HCT116 (cell line): Measurements from ENCODE around the gene BTBD9. TPM values are rescaled to one million over a fixed set of nuclear protein-coding genes. Genes with fewer than 3 reads are reported as not detected.

Experiments used
- ATAC-seq: fragments of 200-7000 bp; cut with Tn5 transposase; 2 replicates; pipeline ENCODE4 v1.9.1; 2020; ENCODE audit warnings: mild to moderate bottlenecking, moderate library complexity
- BruUV-seq: library from RNA; stranded (reverse); fragments of 400-500 nt; replicated peaks from 2 replicates; lab custom pipeline; 2021; lab: Mats Ljungman, UMichigan
- CTCF ChIA-PET: fragments of 300-600 bp; sonication (Branson Sonifier 250); formaldehyde crosslinking; loops from one replicate; lab custom pipeline; 2021; ENCODE audit warnings: antibody characterized with exemption; lab: Charles Lee
- POLR2A ChIA-PET: fragments of 300-600, 350-600 bp; sonication (Branson Sonifier 250); formaldehyde crosslinking; loops from one replicate; lab custom pipeline; 2021; ENCODE audit warnings: antibody characterized with exemption; lab: Charles Lee
- RAD21 ChIA-PET, 2 experiments: fragments of 300-600 bp; sonication (Branson Sonifier 250); formaldehyde crosslinking; loops; one replicate each; lab custom pipeline; 2023; ENCODE audit warnings: low total read pairs in 2 of 2; ENCODE audit not compliant: uncharacterized antibody in 2 of 2, unreplicated experiment in 2 of 2, low non-redundant PET in 1 of 2; lab: Charles Lee
- DNase-seq: peaks from one replicate; pipeline ENCODE4 v3.0.0-alpha.2; 2010; ENCODE audit warnings: low read depth, low spot score
- H2AFZ ChIP-seq: fragments of 200-600 bp; shearing (Covaris generic), sonication (generic); 2 replicates; pipeline ENCODE4 v1.6.1; 2017; ENCODE audit warnings: low read depth, mixed run types, mixed read lengths, antibody characterized with exemption, low read length; ENCODE audit not compliant: poor library complexity, severe bottlenecking
- H3K27ac ChIP-seq: 2 replicates; pipeline ENCODE4 v1.5.1; 2012; ENCODE audit warnings: low read depth, low read length
- H3K27me3 ChIP-seq: fragments of 200-600 bp; sonication (generic); 2 replicates; pipeline ENCODE4 v1.6.1; 2016; ENCODE audit warnings: mixed run types, low read length, mixed read lengths; ENCODE audit not compliant: insufficient read depth
- H3K36me3 ChIP-seq, 2 experiments: fragments of 200-500 bp in 1 of 2; fragments of 200-600 bp in 1 of 2; sonication (Bioruptor generic) in 1 of 2; sonication (generic) in 1 of 2; 2 replicates each; pipeline versions ENCODE4 v1.5.1 to v1.6.1; 2014 to 2016; ENCODE audit warnings: low read length in 2 of 2, inconsistent platforms in 1 of 2, mixed read lengths in 1 of 2, mixed run types in 1 of 2; ENCODE audit not compliant: insufficient read depth in 2 of 2, control insufficient read depth in 1 of 2
- H3K4me1 ChIP-seq, 2 experiments: fragments of 200-600 bp in 1 of 2; sonication (generic) in 1 of 2; 2 replicates each; pipeline versions ENCODE4 v1.5.1 to v1.6.1; 2012 to 2017; ENCODE audit warnings: low read length in 2 of 2, inconsistent platforms in 1 of 2, mild to moderate bottlenecking in 1 of 2, mixed read lengths in 1 of 2, mixed run types in 1 of 2, moderate library complexity in 1 of 2; ENCODE audit not compliant: insufficient read depth in 2 of 2, control insufficient read depth in 1 of 2
- H3K4me2 ChIP-seq: fragments of 200-600 bp; sonication (generic); 2 replicates; pipeline ENCODE4 v1.6.1; 2017; ENCODE audit warnings: mixed run types, low read length, mixed read lengths
- H3K4me3 ChIP-seq, 2 experiments: fragments of 200-600 bp in 1 of 2; sonication (generic) in 1 of 2; replicated peaks in 1 of 2; 2 replicates each; pipeline ENCODE4 v1.5.1; 2011 to 2016; ENCODE audit warnings: low read length in 2 of 2, control low read depth in 1 of 2, low read depth in 1 of 2, mild to moderate bottlenecking in 1 of 2, mixed read lengths in 1 of 2, mixed run types in 1 of 2
- H3K79me2 ChIP-seq: fragments of 200-600 bp; sonication (generic); 2 replicates; pipeline ENCODE4 v1.6.1; 2017; ENCODE audit warnings: mild to moderate bottlenecking, mixed run types, low read length, moderate library complexity, mixed read lengths; ENCODE audit not compliant: insufficient read depth
- H3K9ac ChIP-seq: fragments of 200-600 bp; sonication (generic); 2 replicates; pipeline ENCODE4 v1.6.1; 2016; ENCODE audit warnings: low read length, mixed read lengths
- H3K9me2 ChIP-seq: fragments of 200-600 bp; sonication (generic), shearing (Covaris generic); 2 replicates; pipeline ENCODE4 v1.6.1; 2017; ENCODE audit warnings: mixed run types, mild to moderate bottlenecking, moderate library complexity; ENCODE audit not compliant: insufficient read depth
- H3K9me3 ChIP-seq, 2 experiments: fragments of 200-500 bp in 1 of 2; fragments of 200-600 bp in 1 of 2; sonication (Bioruptor generic) in 1 of 2; sonication (generic) in 1 of 2; 2 replicates each; pipeline ENCODE4 v1.6.1; 2014 to 2017; ENCODE audit warnings: low read length in 2 of 2, mixed read lengths in 2 of 2, inconsistent platforms in 1 of 2, low read depth in 1 of 2, mild to moderate bottlenecking in 1 of 2, mixed run types in 1 of 2, moderate library complexity in 1 of 2; ENCODE audit not compliant: control insufficient read depth in 1 of 2, insufficient read depth in 1 of 2
- H4K20me1 ChIP-seq: fragments of 200-600 bp; sonication (generic), shearing (Covaris generic); 2 replicates; pipeline ENCODE4 v1.6.1; 2017; ENCODE audit warnings: mixed run types, mild to moderate bottlenecking, moderate library complexity; ENCODE audit not compliant: insufficient read depth
- ATF3 ChIP-seq: IDR thresholded peaks from 2 replicates; pipeline ENCODE4 v1.6.1; 2012
- CEBPB ChIP-seq: IDR thresholded peaks from 2 replicates; pipeline ENCODE4 v1.6.1; 2012; ENCODE audit warnings: low read depth
- EGR1 ChIP-seq: IDR thresholded peaks from 2 replicates; pipeline ENCODE4 v1.6.1; 2012; ENCODE audit warnings: low read depth
- ELF1 ChIP-seq: IDR thresholded peaks from 2 replicates; pipeline ENCODE4 v1.6.1; 2012; ENCODE audit warnings: low read depth, borderline replicate concordance
- EZH2 ChIP-seq: fragments of 200-600 bp; sonication (generic); IDR thresholded peaks from 2 replicates; pipeline ENCODE4 v1.6.1; 2017; ENCODE audit warnings: antibody characterized with exemption, mixed run types
- EZH2phosphoT487 ChIP-seq: fragments of 200-600 bp; IDR thresholded peaks from 2 replicates; pipeline ENCODE4 v1.6.1; 2018; ENCODE audit warnings: antibody characterized with exemption, borderline replicate concordance
- FOSL1 ChIP-seq: IDR thresholded peaks from 2 replicates; pipeline ENCODE4 v1.6.1; 2012; ENCODE audit warnings: low read depth
- MAX ChIP-seq: IDR thresholded peaks from 2 replicates; pipeline ENCODE4 v1.6.1; 2012
- POLR2A ChIP-seq: IDR thresholded peaks from 2 replicates; pipeline ENCODE4 v1.7.0; 2011; ENCODE audit warnings: borderline replicate concordance; ENCODE audit not compliant: insufficient read depth, insufficient read length; ENCODE audit errors: extremely low read depth
- SIN3A ChIP-seq: IDR thresholded peaks from 2 replicates; pipeline ENCODE4 v1.6.1; 2012; ENCODE audit warnings: low read depth
- SRF ChIP-seq: IDR thresholded peaks from 2 replicates; pipeline ENCODE4 v1.6.1; 2012; ENCODE audit warnings: low read depth
- TCF7L2 ChIP-seq: IDR thresholded peaks from 2 replicates; pipeline ENCODE4 v1.7.0; 2011; ENCODE audit warnings: borderline replicate concordance, inconsistent platforms; ENCODE audit not compliant: insufficient read depth, insufficient read length; ENCODE audit errors: extremely low read depth
- ZBTB33 ChIP-seq: IDR thresholded peaks from 2 replicates; pipeline ENCODE4 v1.6.1; 2011; ENCODE audit warnings: mild to moderate bottlenecking, low read length, moderate library complexity; ENCODE audit not compliant: insufficient replicate concordance; ENCODE audit errors: extremely low read depth
- intact Hi-C: fragments of 100-400 bp; cut with micrococcal nuclease; formaldehyde crosslinking; loops from 2 replicates; pipeline ENCODE4 v1.10.0; 2022
- total RNA-seq: library from RNA; stranded (reverse); gene quantifications from one replicate; pipeline ENCODE4 v1.2.1, GENCODE V29; 2021; ENCODE audit not compliant: unreplicated experiment

The BTBD9 gene
- total RNA-seq, 1 experiment from 2014 or later = 10.9 TPM

- Histone ChIP-seq H3K4me1 (no peaks in the 10 kb centered on the region), H3K9me3 (no peaks in the 10 kb centered on the region), H3K9ac (no peak overlapping the region), H2AFZ (no peak overlapping the region), H4K20me1 (no peaks in the 10 kb centered on the region), H3K36me3 (no peaks in the 10 kb centered on the region), H3K79me2 (no peaks in the 10 kb centered on the region), H3K9me2 (no peaks in the 10 kb centered on the region), H3K4me3 (no peak overlapping the region), H3K4me2 (no peak overlapping the region), H3K27me3 (no peaks in the 10 kb centered on the region), H3K27ac (no peak overlapping the region)
- DNase-seq (no peak), ATAC-seq (no peak)
- RAD21 ChIA-PET = no interaction called here
- CTCF ChIA-PET = no interaction called here
- no TSS peak for BruUV-seq
- POLR2A ChIA-PET = no interaction called here
- intact Hi-C loops = no loop called here
- TF ChIP-seq ATF3 (no peak), EGR1 (no peak), SRF (no peak), EZH2 (no peak), MAX (no peak), SIN3A (no peak), ELF1 (no peak), EZH2phosphoT487 (no peak)
- TF ChIP-seq, all 23 proteins: peak for 0
Measured at GRCh38 chr6:38445925-38446324, 193.8 kb downstream of the BTBD9 start.

- Histone ChIP-seq H2AFZ (no peak overlapping the region), H3K9me3 (no peaks in the 10 kb centered on the region), H3K9ac (no peak overlapping the region), H3K9me2 (no peaks in the 10 kb centered on the region), H3K27ac (no peak overlapping the region), H3K36me3 (no peaks in the 10 kb centered on the region), H3K4me3 (no peak overlapping the region), H3K79me2 (no peaks in the 10 kb centered on the region), H3K4me2 (no peak overlapping the region), H4K20me1 (no peaks in the 10 kb centered on the region), H3K4me1 (no peaks in the 10 kb centered on the region; a peak in 1 of 4 replicates), H3K27me3 (no peaks in the 10 kb centered on the region)
- ChIA-PET POLR2A (no interaction called here), CTCF (no interaction called here), RAD21 (no interaction called here)
- no TSS peak for BruUV-seq
- intact Hi-C loops = no loop called here
- no peak for TF ChIP-seq ELF1
- TF ChIP-seq FOSL1 = no peak
- no peak for TF ChIP-seq SRF
- no peak for TF ChIP-seq ZBTB33
- no peak for TF ChIP-seq TCF7L2
- no peak for TF ChIP-seq CEBPB
- no peak for TF ChIP-seq POLR2A
- ATAC-seq (no peak), DNase-seq (no peak)
Measured at GRCh38 chr6:38445336-38445735, 194.4 kb downstream of the BTBD9 start.
